OCI-LY7 (cell line): Measurements from ENCODE around the gene TJP1.

Experiments
- EZH2phosphoT487 ChIP-seq: fragments of 200-600 bp; sonication (generic); IDR thresholded peaks from 2 replicates; pipeline ENCODE4 v1.6.1; 2018; ENCODE audit warnings: low read depth, borderline replicate concordance, mild to moderate bottlenecking, mixed run types, antibody characterized with exemption, low read length, moderate library complexity, mixed read lengths
- TF ChIP-seq, protein P1 (sequence below): fragments of 200-600 bp; sonication (generic); conservative IDR thresholded peaks from 2 replicates; pipeline ENCODE4 v1.5.1; 2014; ENCODE audit warnings: mild to moderate bottlenecking, antibody characterized with exemption, low read length, moderate library complexity, mixed read lengths

DNA sequence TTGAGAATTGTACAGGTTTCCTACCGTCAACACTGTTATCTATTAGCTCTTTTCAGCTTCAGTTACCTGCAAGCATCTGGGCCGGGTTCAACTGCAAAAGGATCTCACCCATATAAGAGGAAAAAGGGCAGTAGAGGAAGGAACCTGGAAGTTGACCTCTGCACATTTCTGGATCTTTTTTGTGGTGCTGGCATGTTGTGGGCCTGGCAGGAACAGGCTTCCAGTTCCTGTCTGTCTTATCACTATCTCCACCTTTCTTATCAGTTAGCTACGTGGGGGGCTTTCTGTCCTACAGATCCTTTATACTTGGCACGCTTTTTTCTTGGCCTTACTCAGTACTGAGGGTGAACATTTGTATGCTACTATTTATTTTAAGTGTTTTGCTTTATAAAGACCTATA is 42.2 kb upstream of the TJP1 start:
- no peak for TF ChIP-seq EZH2phosphoT487
- TF ChIP-seq, protein P1, sequence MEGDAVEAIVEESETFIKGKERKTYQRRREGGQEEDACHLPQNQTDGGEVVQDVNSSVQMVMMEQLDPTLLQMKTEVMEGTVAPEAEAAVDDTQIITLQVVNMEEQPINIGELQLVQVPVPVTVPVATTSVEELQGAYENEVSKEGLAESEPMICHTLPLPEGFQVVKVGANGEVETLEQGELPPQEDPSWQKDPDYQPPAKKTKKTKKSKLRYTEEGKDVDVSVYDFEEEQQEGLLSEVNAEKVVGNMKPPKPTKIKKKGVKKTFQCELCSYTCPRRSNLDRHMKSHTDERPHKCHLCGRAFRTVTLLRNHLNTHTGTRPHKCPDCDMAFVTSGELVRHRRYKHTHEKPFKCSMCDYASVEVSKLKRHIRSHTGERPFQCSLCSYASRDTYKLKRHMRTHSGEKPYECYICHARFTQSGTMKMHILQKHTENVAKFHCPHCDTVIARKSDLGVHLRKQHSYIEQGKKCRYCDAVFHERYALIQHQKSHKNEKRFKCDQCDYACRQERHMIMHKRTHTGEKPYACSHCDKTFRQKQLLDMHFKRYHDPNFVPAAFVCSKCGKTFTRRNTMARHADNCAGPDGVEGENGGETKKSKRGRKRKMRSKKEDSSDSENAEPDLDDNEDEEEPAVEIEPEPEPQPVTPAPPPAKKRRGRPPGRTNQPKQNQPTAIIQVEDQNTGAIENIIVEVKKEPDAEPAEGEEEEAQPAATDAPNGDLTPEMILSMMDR, result no peak
